Activated CD8-positive, alpha-beta memory T cell treated with anti-CD3 and anti-CD28 coated beads for 1 hour (primary cell): ENCODE measurements around the gene ICA1.
"Not testable (repeated sequence)": the region's sequence is repeated elsewhere in the genome, so short reads cannot be mapped to it uniquely, and the experiment has no call there.

Source experiments
- DNase-seq, 2 donors: peaks; one replicate each; pipeline ENCODE4 v3.0.0-alpha.2; 2020; ENCODE audit warnings: low read depth in 1 of 2; ENCODE audit errors: extremely low read depth in 1 of 2

The ICA1 gene

GRCh38 chr7:8063300-8063699, 198.7 kb downstream of the ICA1 start:
- DNase-seq: not testable (repeated sequence)
